Neural crest cell (in vitro differentiated cells): Measurements from ENCODE around the gene AQP7. TPM values are rescaled to one million over a fixed set of nuclear protein-coding genes. Genes with fewer than 3 reads are reported as not detected.
A peak's percentile ranks its signal among the peaks of the same experiment; 100 is the strongest.
"Not testable (repeated sequence)": the region's sequence is repeated elsewhere in the genome, so short reads cannot be mapped to it uniquely, and the experiment has no call there.

ENCODE experiments used
- DNase-seq: peaks from one replicate; pipeline ENCODE4 v3.0.0; 2021; ENCODE audit warnings: low read depth, mixed read lengths, low spot score
- H3K27ac Mint-ChIP-seq: one replicate; pipeline ENCODE4 v1.8.0; 2021; ENCODE audit warnings: mild to moderate bottlenecking, mixed read lengths; ENCODE audit not compliant: unreplicated experiment
- H3K27me3 Mint-ChIP-seq: 2 replicates; pipeline ENCODE4 v1.8.0; 2021; ENCODE audit warnings: low read depth, mild to moderate bottlenecking, mixed read lengths
- H3K36me3 Mint-ChIP-seq: 2 replicates; pipeline ENCODE4 v1.8.0; 2021; ENCODE audit warnings: low read depth, mild to moderate bottlenecking, mixed read lengths
- H3K4me1 Mint-ChIP-seq: 2 replicates; pipeline ENCODE4 v1.8.0; 2021; ENCODE audit warnings: mixed read lengths
- H3K4me3 Mint-ChIP-seq: one replicate; pipeline ENCODE4 v1.8.0; 2021; ENCODE audit warnings: mild to moderate bottlenecking, mixed read lengths
- H3K9me3 Mint-ChIP-seq: 2 replicates; pipeline ENCODE4 v1.8.0; 2021; ENCODE audit warnings: mixed read lengths
- total RNA-seq: library from RNA; stranded (reverse); gene quantifications from 2 replicates; pipeline ENCODE4 v1.2.1, GENCODE V29; 2021
- TF ChIP-seq, protein P1 (sequence below): fragments of 200-600 bp; sonication (generic); conservative IDR thresholded peaks from 2 replicates; pipeline ENCODE4 v1.5.0; 2021; ENCODE audit warnings: antibody characterized with exemption, mild to moderate bottlenecking

Gene AQP7
- total RNA-seq, 1 donor from 2014 or later, result 0.98 TPM

DNA sequence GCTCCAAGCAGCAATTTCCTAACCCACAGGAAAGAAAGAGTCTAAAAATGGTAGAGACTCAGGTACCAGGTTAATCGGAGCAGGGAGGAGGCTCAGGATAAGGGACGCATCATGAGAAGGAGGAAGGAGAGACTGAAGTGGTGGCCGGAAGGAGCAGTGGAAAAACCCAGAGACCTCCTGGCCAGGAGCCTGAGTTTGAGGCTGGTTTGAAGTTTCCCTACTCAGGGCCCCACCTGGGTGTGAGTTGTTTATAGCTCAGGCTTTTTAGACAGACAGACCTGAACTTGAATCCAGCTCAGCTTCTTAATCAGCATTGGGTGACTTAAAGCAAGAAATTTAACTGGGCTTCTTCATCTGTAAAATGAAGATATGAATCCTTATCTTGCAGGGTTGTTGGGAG lies 11.9 kb upstream of the AQP7 start:
- Mint-ChIP-seq H3K27me3 (peaks cover 2% of the 10 kb centered on the region), H3K36me3 (no peaks in the 10 kb centered on the region), H3K9me3 (no peaks in the 10 kb centered on the region), H3K27ac (no peak overlapping the region), H3K4me1 (no peaks in the 10 kb centered on the region), H3K4me3 (no peak overlapping the region)
- DNase-seq, result no peak
- TF ChIP-seq, protein P1, sequence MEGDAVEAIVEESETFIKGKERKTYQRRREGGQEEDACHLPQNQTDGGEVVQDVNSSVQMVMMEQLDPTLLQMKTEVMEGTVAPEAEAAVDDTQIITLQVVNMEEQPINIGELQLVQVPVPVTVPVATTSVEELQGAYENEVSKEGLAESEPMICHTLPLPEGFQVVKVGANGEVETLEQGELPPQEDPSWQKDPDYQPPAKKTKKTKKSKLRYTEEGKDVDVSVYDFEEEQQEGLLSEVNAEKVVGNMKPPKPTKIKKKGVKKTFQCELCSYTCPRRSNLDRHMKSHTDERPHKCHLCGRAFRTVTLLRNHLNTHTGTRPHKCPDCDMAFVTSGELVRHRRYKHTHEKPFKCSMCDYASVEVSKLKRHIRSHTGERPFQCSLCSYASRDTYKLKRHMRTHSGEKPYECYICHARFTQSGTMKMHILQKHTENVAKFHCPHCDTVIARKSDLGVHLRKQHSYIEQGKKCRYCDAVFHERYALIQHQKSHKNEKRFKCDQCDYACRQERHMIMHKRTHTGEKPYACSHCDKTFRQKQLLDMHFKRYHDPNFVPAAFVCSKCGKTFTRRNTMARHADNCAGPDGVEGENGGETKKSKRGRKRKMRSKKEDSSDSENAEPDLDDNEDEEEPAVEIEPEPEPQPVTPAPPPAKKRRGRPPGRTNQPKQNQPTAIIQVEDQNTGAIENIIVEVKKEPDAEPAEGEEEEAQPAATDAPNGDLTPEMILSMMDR, result no peak

DNA sequence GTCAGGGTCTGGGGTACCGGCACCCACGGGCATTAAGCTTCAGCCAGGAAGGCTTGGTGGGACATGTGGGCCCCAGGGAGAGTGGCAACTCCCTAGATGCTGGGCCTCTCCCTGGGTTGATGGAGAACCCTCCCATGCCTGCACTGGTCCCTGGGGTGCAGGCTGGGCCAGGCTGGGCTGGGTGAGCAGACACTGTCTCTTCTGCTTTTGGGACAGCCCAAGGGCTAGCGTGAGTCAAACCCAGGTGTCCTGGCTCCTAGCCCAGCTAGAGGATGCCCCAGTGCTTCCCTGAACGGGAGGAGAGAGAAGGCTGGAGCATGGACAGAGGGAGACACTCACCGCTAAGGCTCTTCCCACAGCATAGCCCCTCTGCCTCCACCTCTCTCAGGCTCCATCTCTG lies 5.7 kb upstream of the AQP7 start:
- H3K9me3 Mint-ChIP-seq, result no peaks in the 10 kb centered on the region
- no peak overlapping the region for H3K4me3 Mint-ChIP-seq
- peaks cover 16% of the 10 kb centered on the region for H3K4me1 Mint-ChIP-seq
- DNase-seq, result no peak
- H3K27ac Mint-ChIP-seq, result no peak overlapping the region
- no peaks in the 10 kb centered on the region for H3K36me3 Mint-ChIP-seq
- no peaks in the 10 kb centered on the region for H3K27me3 Mint-ChIP-seq
- TF ChIP-seq, protein P1, result no peak

DNA sequence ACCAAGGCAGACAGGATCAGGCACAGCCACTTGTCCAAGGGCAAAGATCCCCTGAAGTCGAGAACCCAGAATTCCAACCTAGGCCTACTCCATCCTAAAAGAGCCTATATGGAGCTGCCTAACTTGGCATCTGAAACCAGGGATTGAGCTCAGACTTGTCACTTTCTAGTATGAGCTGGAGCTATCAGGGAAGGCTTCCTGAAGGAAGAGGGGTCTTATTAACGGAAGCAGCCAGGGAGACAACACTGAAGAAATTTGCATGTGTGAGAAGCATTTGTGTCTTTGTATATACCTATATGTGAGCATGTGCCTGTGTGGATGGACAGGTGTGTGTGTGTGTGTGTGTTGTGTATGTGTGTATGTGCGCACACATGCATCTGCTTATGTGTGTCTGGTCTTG lies 4.7 kb upstream of the AQP7 start:
- Mint-ChIP-seq H3K27ac (no peak overlapping the region), H3K4me3 (no peak overlapping the region), H3K36me3 (no peaks in the 10 kb centered on the region), H3K4me1 (peaks cover 21% of the 10 kb centered on the region), H3K27me3 (no peaks in the 10 kb centered on the region), H3K9me3 (no peaks in the 10 kb centered on the region)
- TF ChIP-seq, protein P1, result no peak
- DNase-seq, result no peak

DNA sequence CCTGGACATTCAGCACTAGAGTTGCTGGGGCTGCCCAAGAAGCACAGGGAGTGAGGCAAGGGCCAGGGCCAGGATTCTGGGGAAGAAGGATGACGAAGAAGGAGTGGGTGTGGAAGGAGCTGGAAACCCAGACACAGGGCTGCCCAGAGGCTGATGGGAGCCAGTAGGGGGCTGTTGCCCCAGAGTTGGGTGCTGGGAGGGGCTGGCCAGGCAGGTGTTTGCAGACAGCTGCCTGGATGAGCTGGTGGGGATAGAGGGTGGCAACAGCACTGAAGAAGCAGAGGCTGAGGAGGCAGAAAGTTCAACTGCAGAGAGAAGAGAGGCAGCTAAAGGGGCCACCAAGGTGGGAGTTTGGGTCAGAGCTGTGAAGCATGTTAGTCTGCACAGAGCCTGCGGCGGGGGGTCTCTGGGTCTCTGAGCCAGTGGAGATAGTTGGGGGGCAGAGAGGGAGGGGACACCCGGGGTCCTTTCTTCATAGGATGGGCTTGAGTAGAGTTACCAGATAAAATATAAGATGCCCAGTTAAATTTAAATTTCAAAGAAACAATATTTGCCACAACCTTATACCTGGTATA lies 2.5 kb upstream of the AQP7 start:
- H3K27ac Mint-ChIP-seq, result peak overlapping the region; percentile 95
- DNase-seq, result no peak

DNA sequence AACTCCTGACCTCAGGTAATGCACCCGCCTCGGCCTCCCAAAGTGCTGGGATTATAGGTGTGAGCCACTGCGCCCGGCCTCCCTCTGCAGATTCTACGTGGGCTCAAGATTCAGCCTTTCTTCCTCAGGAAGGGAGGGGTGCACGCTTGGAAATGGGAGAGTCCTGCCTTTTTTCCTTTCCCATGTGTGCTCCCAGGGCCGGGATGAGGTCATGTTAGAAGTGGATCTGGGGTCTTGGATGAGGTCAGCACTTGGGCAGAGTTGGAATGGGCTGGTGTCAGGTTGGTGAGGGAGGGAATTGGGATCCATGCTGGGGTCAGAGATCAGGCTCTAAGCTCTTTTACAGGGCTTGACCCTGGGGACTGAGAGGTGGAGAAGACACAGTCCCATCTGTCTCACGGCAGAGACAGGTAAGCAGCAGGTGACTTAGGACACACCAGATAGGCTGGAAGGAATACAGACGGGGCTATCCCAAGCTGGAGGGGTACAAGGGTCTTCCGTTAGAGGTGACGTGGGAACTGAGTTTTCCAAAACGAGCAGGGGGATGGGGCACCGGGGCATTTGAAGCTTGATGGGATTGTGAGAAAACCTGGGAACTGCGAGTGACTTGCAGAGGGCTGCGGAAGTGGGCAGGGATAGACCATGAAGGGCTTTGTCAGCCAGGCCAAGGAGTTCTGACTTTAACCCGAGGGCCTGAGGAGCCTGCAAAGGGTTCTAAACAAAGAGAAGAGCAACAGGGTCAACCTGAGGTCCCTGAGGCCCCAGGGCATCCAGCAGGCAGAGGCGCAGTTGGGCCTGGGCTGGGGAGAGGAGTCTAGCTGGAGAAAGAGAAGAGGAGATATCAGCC lies 1.8 kb upstream of the AQP7 start:
- Mint-ChIP-seq H3K4me1 (peaks cover 28% of the 10 kb centered on the region), H3K27ac (peak overlapping the region; percentile 95), H3K36me3 (no peaks in the 10 kb centered on the region), H3K4me3 (peak overlapping the region; percentile 28), H3K27me3 (no peaks in the 10 kb centered on the region), H3K9me3 (no peaks in the 10 kb centered on the region)
- TF ChIP-seq, protein P1, result no peak
- DNase-seq, result peak; percentile 44

More for the DNA sequence above, 2.5 kb upstream of the AQP7 start:
- TF ChIP-seq, protein P1, result no peak
- no peaks in the 10 kb centered on the region for H3K27me3 Mint-ChIP-seq
- H3K36me3 Mint-ChIP-seq, result no peaks in the 10 kb centered on the region
- H3K9me3 Mint-ChIP-seq, result no peaks in the 10 kb centered on the region
- peaks cover 28% of the 10 kb centered on the region for H3K4me1 Mint-ChIP-seq
- peak overlapping the region; percentile 28 for H3K4me3 Mint-ChIP-seq

DNA sequence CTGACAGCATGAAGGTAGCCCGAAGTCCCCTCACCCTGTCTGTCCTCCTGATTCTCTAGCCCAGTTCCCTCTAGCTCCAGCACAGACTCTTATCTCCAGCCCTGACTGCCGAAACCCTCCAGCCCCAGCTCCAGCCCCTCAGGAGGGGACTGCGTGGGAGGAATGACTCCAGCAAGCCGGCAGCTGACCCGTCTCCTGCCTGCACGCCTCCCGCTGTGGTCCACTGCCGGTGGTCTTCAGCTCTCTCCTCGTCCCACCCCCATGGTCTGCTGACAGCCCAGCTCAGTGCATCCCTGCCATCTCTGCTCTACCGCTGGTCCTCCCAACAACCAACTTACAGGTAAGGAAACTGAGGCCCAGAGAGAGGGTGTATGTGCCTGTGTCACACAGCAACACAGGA lies 559 bp downstream of the AQP7 start:
- H3K36me3 Mint-ChIP-seq, DNase-seq, H3K27ac Mint-ChIP-seq, H3K27me3 Mint-ChIP-seq, H3K4me3 Mint-ChIP-seq, H3K9me3 Mint-ChIP-seq: not testable (repeated sequence)
- peaks cover 28% of the 10 kb centered on the region for H3K4me1 Mint-ChIP-seq

DNA sequence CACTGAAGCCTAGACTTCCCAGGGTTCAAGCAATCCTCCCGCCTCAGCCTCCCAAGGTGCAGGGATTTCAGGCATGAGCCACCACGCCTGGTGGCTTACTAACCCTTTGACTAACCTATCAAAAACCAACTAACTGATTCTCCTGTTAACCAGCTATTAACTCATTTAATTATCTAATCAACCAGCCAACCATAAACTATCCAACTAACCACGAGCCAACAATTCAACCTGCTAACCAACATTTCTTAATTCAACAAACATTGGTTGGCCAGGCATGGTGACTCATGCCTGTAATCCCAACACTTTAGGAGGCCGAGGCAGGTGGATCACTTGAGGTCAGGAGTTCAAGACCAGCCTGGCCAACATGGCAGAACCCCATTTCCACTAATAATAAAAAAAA lies 3.3 kb downstream of the AQP7 start:
- Mint-ChIP-seq H3K4me1 (peaks cover 21% of the 10 kb centered on the region), H3K27ac (peak overlapping the region; percentile 29)
- H3K9me3 Mint-ChIP-seq, H3K4me3 Mint-ChIP-seq, H3K27me3 Mint-ChIP-seq, H3K36me3 Mint-ChIP-seq, DNase-seq: not testable (repeated sequence)

DNA sequence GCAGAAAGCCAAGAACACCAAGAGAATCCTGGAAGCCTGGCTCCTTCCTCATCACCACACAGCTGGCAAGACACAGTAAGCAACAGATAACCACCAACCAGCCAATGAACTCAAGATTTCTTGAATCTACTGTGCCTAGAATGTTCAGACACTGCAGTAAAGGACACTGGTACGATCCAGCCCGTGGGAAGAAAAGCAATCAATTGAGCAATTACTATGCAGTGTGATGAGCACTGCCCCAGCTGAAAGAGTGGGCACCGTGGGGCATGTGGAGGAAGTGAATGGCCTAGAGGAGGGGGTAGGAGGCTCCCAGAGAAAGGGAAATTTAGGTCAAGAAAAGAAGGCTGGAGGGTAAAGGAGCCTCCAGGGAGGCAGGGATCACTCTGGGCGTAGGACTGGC lies 4.6 kb downstream of the AQP7 start:
- peaks cover 19% of the 10 kb centered on the region for H3K4me1 Mint-ChIP-seq
- H3K27me3 Mint-ChIP-seq, H3K4me3 Mint-ChIP-seq, DNase-seq, H3K27ac Mint-ChIP-seq, H3K36me3 Mint-ChIP-seq, H3K9me3 Mint-ChIP-seq: not testable (repeated sequence)
